H9 (cell line): Measurements from ENCODE around the gene ZNF784. TPM values are rescaled to one million over a fixed set of nuclear protein-coding genes. Genes with fewer than 3 reads are reported as not detected.

Experiments used
- DNase-seq: peaks from one replicate; pipeline ENCODE4 v3.0.0-alpha.2; 2017
- H2AFZ ChIP-seq: one replicate; pipeline ENCODE4 v1.6.1; 2013; ENCODE audit warnings: mild to moderate bottlenecking, low read length, control low read depth, moderate library complexity
- H2AK5ac ChIP-seq: 2 replicates; pipeline ENCODE4 v1.6.1; 2013; ENCODE audit warnings: low read length, control low read depth, mixed read lengths; ENCODE audit not compliant: insufficient read length
- H2BK120ac ChIP-seq: one replicate; pipeline ENCODE4 v1.6.1; 2013; ENCODE audit warnings: low read depth, mild to moderate bottlenecking, low read length, control low read depth, inconsistent platforms; ENCODE audit not compliant: poor library complexity, severe bottlenecking
- H2BK12ac ChIP-seq: 2 replicates; pipeline ENCODE4 v1.6.1; 2013; ENCODE audit warnings: low read length, control low read depth, mixed read lengths, low read depth; ENCODE audit not compliant: insufficient read length
- H2BK15ac ChIP-seq: 2 replicates; pipeline ENCODE4 v1.6.1; 2013; ENCODE audit warnings: low read depth, low read length, control low read depth
- H2BK20ac ChIP-seq: one replicate; pipeline ENCODE4 v1.6.1; 2013; ENCODE audit warnings: low read depth, mild to moderate bottlenecking, low read length, control low read depth, inconsistent platforms; ENCODE audit not compliant: poor library complexity, severe bottlenecking
- H2BK5ac ChIP-seq: 2 replicates; pipeline ENCODE4 v1.6.1; 2013; ENCODE audit warnings: low read length, control low read depth, mixed read lengths; ENCODE audit not compliant: insufficient read length
- H3K14ac ChIP-seq: 2 replicates; pipeline ENCODE4 v1.6.1; 2013; ENCODE audit warnings: low read length, control low read depth; ENCODE audit not compliant: insufficient read depth
- H3K18ac ChIP-seq: 2 replicates; pipeline ENCODE4 v1.6.1; 2013; ENCODE audit warnings: low read depth, mild to moderate bottlenecking, mixed read lengths, low read length, control low read depth; ENCODE audit not compliant: insufficient read length
- H3K23ac ChIP-seq: 2 replicates; pipeline ENCODE4 v1.6.1; 2013; ENCODE audit warnings: low read length, control low read depth, mixed read lengths, low read depth; ENCODE audit not compliant: insufficient read length
- H3K23me2 ChIP-seq: 2 replicates; pipeline ENCODE4 v1.6.1; 2013; ENCODE audit warnings: low read depth, mild to moderate bottlenecking, mixed read lengths, low read length, control low read depth; ENCODE audit not compliant: insufficient read length, poor library complexity, severe bottlenecking
- H3K27ac ChIP-seq: 2 replicates; pipeline ENCODE4 v1.5.1; 2013; ENCODE audit warnings: low read length, control low read depth, mixed read lengths, low read depth; ENCODE audit not compliant: insufficient read length
- H3K27me3 ChIP-seq: 2 replicates; pipeline ENCODE4 v1.6.1; 2013; ENCODE audit warnings: low read length, control low read depth, inconsistent platforms; ENCODE audit not compliant: insufficient read depth
- H3K4ac ChIP-seq: 2 replicates; pipeline ENCODE4 v1.6.1; 2013; ENCODE audit warnings: low read depth, mild to moderate bottlenecking, control low read depth, inconsistent platforms, low read length, moderate library complexity
- H3K4me1 ChIP-seq: 2 replicates; pipeline ENCODE4 v1.6.1; 2013; ENCODE audit warnings: low read length, control low read depth, inconsistent platforms; ENCODE audit not compliant: insufficient read depth
- H3K4me2 ChIP-seq: 2 replicates; pipeline ENCODE4 v1.6.1; 2013; ENCODE audit warnings: low read length, control low read depth, mixed read lengths; ENCODE audit not compliant: insufficient read length, insufficient read depth
- H3K56ac ChIP-seq: 2 replicates; pipeline ENCODE4 v1.6.1; 2013; ENCODE audit warnings: low read depth, mild to moderate bottlenecking, mixed read lengths, low read length, control low read depth; ENCODE audit not compliant: insufficient read length
- H3K79me1 ChIP-seq: 2 replicates; pipeline ENCODE4 v1.6.1; 2013; ENCODE audit warnings: low read depth, mild to moderate bottlenecking, moderate library complexity, low read length, control low read depth, inconsistent platforms; ENCODE audit not compliant: insufficient read depth, poor library complexity, severe bottlenecking
- H3K79me2 ChIP-seq: 2 replicates; pipeline ENCODE4 v1.6.1; 2013; ENCODE audit warnings: low read length, control low read depth, inconsistent platforms; ENCODE audit not compliant: insufficient read depth
- H3K9ac ChIP-seq: 2 replicates; pipeline ENCODE4 v1.6.1; 2013; ENCODE audit warnings: low read length, control low read depth, mixed read lengths; ENCODE audit not compliant: insufficient read length; ENCODE audit errors: extremely low read depth
- H3K9me3 ChIP-seq: one replicate; pipeline ENCODE4 v1.6.1; 2013; ENCODE audit warnings: low read depth, low read length, inconsistent platforms; ENCODE audit not compliant: control insufficient read depth
- H3T11ph ChIP-seq: one replicate; pipeline ENCODE4 v1.6.1; 2013; ENCODE audit warnings: mild to moderate bottlenecking, low read length, control low read depth, inconsistent platforms
- H4K20me1 ChIP-seq: one replicate; pipeline ENCODE4 v1.6.1; 2013; ENCODE audit not compliant: control insufficient read depth, insufficient read length, insufficient read depth
- H4K5ac ChIP-seq: 2 replicates; pipeline ENCODE4 v1.6.1; 2013; ENCODE audit warnings: low read depth, mild to moderate bottlenecking, mixed read lengths, low read length, control low read depth; ENCODE audit not compliant: insufficient read length
- H4K8ac ChIP-seq: replicated peaks from 2 replicates; pipeline ENCODE4 v1.6.1; 2013; ENCODE audit warnings: low read length, control low read depth, mixed read lengths, low read depth; ENCODE audit not compliant: insufficient read length
- H4K91ac ChIP-seq: 2 replicates; pipeline ENCODE4 v1.6.1; 2013; ENCODE audit warnings: low read depth, mild to moderate bottlenecking, moderate library complexity, mixed read lengths, low read length, control low read depth; ENCODE audit not compliant: insufficient read length
- H3K27ac Mint-ChIP-seq, 3 experiments: 2 replicates in 2 of 3; 3 replicates in 1 of 3; pipeline ENCODE4 v1.8.0; 2020 to 2021; ENCODE audit warnings: mixed read lengths in 3 of 3, mild to moderate bottlenecking in 1 of 3, moderate library complexity in 1 of 3
- H3K27me3 Mint-ChIP-seq: 2 replicates; pipeline ENCODE4 v1.8.0; 2021; ENCODE audit warnings: low read depth, mild to moderate bottlenecking, moderate library complexity, mixed read lengths
- H3K36me3 Mint-ChIP-seq, 3 experiments: 2 replicates in 2 of 3; 3 replicates in 1 of 3; pipeline ENCODE4 v1.8.0; 2020 to 2021; ENCODE audit warnings: low read depth in 3 of 3, mixed read lengths in 3 of 3; ENCODE audit not compliant: insufficient read depth in 1 of 3
- H3K4me1 Mint-ChIP-seq, 2 experiments: 2 replicates each; pipeline ENCODE4 v1.8.0; 2020; ENCODE audit warnings: mixed read lengths in 2 of 2
- H3K4me3 Mint-ChIP-seq, 2 experiments: 2 replicates in 1 of 2; 3 replicates in 1 of 2; pipeline ENCODE4 v1.8.0; 2020 to 2021; ENCODE audit warnings: mild to moderate bottlenecking in 2 of 2, mixed read lengths in 2 of 2, moderate library complexity in 1 of 2
- H3K9me3 Mint-ChIP-seq, 2 experiments: 2 replicates in 1 of 2; 3 replicates in 1 of 2; pipeline ENCODE4 v1.8.0; 2020; ENCODE audit warnings: mild to moderate bottlenecking in 2 of 2, mixed read lengths in 2 of 2, moderate library complexity in 1 of 2
- WGBS: extraction: QIAGEN DNeasy Blood & Tissue Kit; methylation state at CpG from one replicate; pipeline ENCODE4 v1.1.7; 2013; ENCODE audit warnings: missing lambda C conversion rate, low lambda C conversion rate, mixed read lengths; ENCODE audit not compliant: insufficient read length; ENCODE audit errors: extremely low coverage; 5-methylcytosine and 5-hydroxymethylcytosine counted together
- total RNA-seq: library from RNA; stranded (reverse); gene quantifications from 2 replicates; pipeline ENCODE4 v1.2.1, GENCODE V29; 2021
- TF ChIP-seq, protein P1 (sequence below): fragments of 200-600 bp; sonication (generic); conservative IDR thresholded peaks from 3 replicates; pipeline ENCODE4 v1.8.0; 2021; ENCODE audit warnings: antibody characterized with exemption, mild to moderate bottlenecking

The ZNF784 gene
- total RNA-seq, 1 experiment from 2014 or later: 10.7 TPM

DNA sequence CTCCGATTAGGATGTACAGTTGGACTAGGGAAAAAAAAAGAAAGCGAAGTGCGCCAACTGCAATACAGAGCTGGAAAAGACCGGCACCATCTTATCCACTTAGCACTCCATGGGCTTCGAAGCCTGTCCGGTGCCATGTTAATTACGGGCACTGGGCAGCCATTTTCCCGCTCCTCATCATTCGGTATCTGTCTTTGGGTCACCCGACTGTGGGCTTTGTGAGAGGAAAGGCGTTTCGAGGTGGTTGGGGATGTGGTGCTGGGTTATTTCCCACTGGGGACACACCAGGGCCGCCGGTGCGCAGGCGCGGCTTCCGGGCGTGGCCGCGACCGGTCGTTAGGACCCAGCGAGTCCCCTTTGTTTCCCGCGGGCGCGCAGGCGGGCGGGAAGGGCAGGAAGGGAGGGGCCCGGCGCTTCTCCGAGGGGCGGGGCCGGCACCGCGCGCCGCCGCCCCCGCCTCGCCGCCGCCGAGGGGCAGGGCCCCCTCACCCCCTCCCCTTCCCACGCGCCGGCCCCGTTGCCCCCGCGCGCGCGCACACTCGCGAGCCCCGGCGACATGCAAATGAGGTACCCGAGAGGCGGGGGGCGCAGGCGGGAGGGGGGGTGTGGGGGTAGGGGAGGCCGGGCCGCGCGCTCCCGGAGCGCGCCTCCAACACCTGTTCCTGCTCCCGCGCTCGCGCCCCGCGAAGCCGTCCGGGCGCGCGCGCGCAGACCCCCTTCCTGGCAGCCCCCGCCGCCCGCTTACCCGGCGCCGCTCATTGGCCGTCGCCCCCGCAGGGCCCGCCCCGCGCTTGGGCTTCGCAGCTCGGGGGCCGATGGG lies 24.3 kb downstream of the ZNF784 start, which contains the start of gene ZNF524:
ZNF524 (plus strand) TSS at position 447 of the 820 bp plus-strand sequence. CDS start 1,825 bp downstream, outside the sequence.
- H4K5ac ChIP-seq: peak within 1 kb of the TSS; percentile 98
- peak; percentile 91 for DNase-seq
- peak within 1 kb of the TSS; percentile 75 for H3K4me2 ChIP-seq
- peaks cover 2% of the 10 kb centered on the region; the same call in 1 of the 2 replicates for H3K4me1 ChIP-seq
- no peaks in the 10 kb centered on the region for H3K9me3 ChIP-seq
- H3K56ac ChIP-seq: peak within 1 kb of the TSS; percentile 90
- H3K27ac Mint-ChIP-seq: peak within 1 kb of the TSS; percentile 100
- H4K20me1 ChIP-seq: no peaks in the 10 kb centered on the region
- no peaks in the 10 kb centered on the region for H3K27me3 ChIP-seq
- peak within 1 kb of the TSS; percentile 98 for H2BK5ac ChIP-seq
- peak within 1 kb of the TSS; percentile 95 for H3K27ac ChIP-seq
- no peak within 1 kb of the TSS for H2BK15ac ChIP-seq
- H2BK120ac ChIP-seq: peak within 1 kb of the TSS; percentile 98
- H3K4ac ChIP-seq: no peak within 1 kb of the TSS; the same call in 1 of the 2 replicates
- peaks cover 2 to 4% of the 10 kb centered on the region in 2 experiments; a peak in 2 of 5 replicates for H3K9me3 Mint-ChIP-seq
- H3K9ac ChIP-seq: peak within 1 kb of the TSS; percentile 98
- H2BK20ac ChIP-seq: no peak within 1 kb of the TSS
- peaks cover 4% of the 10 kb centered on the region for H3K23me2 ChIP-seq
- TF ChIP-seq, protein P1, sequence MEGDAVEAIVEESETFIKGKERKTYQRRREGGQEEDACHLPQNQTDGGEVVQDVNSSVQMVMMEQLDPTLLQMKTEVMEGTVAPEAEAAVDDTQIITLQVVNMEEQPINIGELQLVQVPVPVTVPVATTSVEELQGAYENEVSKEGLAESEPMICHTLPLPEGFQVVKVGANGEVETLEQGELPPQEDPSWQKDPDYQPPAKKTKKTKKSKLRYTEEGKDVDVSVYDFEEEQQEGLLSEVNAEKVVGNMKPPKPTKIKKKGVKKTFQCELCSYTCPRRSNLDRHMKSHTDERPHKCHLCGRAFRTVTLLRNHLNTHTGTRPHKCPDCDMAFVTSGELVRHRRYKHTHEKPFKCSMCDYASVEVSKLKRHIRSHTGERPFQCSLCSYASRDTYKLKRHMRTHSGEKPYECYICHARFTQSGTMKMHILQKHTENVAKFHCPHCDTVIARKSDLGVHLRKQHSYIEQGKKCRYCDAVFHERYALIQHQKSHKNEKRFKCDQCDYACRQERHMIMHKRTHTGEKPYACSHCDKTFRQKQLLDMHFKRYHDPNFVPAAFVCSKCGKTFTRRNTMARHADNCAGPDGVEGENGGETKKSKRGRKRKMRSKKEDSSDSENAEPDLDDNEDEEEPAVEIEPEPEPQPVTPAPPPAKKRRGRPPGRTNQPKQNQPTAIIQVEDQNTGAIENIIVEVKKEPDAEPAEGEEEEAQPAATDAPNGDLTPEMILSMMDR: no peak
- H3T11ph ChIP-seq: peak within 1 kb of the TSS; percentile 94
- H3K79me2 ChIP-seq: no peaks in the 10 kb centered on the region
- H2AFZ ChIP-seq: no peak within 1 kb of the TSS
- H3K27me3 Mint-ChIP-seq: no peaks in the 10 kb centered on the region
- peak within 1 kb of the TSS; percentile 86 for H4K8ac ChIP-seq
- peak within 1 kb of the TSS; percentile 100 for H3K18ac ChIP-seq
- H2BK12ac ChIP-seq: peak within 1 kb of the TSS; percentile 93
- peaks cover 21 to 27% (median 24%) of the 10 kb centered on the region in 3 experiments; a peak in 6 of 7 replicates for H3K36me3 Mint-ChIP-seq
- no peak within 1 kb of the TSS for H4K91ac ChIP-seq
- H3K14ac ChIP-seq: peak within 1 kb of the TSS; percentile 100
- H2AK5ac ChIP-seq: no peak within 1 kb of the TSS
- peaks cover 29 to 39% of the 10 kb centered on the region in 2 experiments for H3K4me1 Mint-ChIP-seq
- H3K23ac ChIP-seq: no peak within 1 kb of the TSS
- peak within 1 kb of the TSS; percentile 95 to 96 for H3K4me3 Mint-ChIP-seq
- no peaks in the 10 kb centered on the region for H3K79me1 ChIP-seq
- WGBS: no CpG with 5 or more reads among the region's 97 CpGs
